Measurements from ENCODE around the gene APC2.

APC2 gene

DNA sequence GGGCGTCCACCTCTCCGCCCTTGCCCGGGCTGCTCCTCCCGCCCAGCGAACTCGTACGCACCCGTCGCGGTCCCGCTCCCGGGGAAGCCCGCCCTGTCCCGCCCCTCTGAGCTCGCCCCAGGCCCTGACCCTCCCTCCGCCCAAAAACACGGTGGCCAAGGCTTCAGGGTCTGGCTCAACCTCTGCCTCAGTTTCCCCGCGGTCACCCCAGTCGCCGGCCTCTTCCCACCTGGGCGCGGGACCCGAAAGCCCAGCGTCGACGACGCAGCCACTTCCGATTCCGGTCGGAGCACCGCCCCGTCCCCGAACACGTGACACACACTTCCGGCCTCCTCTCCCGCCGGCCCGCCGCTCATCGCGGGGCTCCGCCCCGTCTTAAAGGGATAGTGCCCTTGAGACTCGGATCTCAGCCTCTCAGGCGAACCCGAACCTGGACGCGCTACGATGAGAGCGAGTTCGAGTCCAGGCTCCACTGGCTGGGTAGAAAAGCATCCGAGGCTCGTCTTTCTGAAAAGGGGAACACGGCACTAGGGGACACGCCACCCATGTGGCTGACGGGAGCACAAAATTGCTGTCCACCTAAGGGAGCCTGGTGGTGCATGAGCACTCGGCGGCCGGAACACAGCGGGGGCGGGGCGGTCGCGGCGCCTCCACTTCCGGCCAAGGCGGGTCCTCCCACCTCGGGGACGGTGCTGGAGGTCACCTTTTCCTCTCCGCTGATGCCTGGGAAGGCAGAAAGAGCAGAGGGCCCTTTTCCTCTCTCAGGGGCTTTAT is 29.2 kb downstream of the APC2 start, which contains the start of gene C19orf25:
TSS of gene C19orf25 (minus strand) at position 282 of the 774 bp plus-strand sequence. CDS start 312 bp downstream, outside the sequence.
- DNase-seq (ENCODE audit: low spot score), result peak; percentile 94

DNA sequence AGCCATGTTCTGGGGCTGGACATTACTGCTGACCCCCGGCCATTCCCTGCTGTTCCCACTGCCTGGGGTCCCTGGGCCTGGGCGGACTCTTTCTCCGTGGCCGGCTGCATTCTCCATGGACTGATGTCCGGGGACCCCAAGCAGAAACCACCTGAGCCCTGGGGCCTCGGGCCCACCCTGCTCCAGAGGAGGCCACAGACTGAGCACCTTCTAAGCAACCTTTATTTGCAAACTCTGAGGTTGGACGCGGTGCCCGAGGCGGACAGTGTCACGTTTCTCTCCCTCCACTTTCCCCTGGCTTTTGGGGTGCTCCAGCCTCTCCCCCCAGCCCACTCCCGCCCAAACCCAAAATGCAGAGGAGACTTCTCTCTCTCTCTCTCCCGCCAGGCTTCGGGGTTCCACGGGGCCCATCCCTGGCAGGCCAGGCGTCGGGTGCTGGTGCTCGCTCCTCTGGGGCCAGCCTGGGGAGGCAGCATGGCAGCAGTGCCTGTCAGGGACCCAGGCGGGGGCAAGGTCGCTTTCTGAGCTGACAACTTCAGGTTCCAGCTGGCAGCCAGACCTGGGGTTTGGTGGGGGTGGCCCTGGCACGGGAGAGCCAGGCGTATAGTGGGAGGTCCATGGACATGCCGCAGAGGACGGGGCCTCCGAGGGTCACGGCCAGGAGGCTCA is 31.4 kb downstream of the APC2 start:
- DNase-seq (ENCODE audit: low spot score), result no peak

DNA sequence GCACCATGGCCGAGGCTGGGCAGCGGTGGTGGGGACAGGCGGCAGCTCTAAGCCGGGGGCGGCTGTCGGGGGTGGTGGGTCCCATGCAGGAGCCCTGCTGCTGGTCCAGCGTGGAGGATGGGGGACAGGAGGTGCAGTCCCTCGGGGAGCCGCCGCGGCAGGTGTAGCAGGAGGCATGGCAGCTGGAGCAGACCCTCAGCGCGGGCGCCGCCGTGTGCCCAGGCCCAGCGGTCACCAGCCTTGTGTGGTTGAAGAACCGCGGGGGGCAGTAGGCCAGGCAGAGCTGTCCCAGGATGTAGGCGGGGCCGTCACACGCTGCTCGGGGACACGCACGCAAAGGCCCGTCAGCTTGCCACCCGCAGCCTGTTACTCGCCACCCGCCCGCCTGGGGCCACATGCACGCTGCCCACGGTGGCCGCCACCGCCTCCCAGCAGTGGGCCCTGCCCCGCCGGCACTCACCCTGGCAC is 32.0 kb downstream of the APC2 start:
- no peak for DNase-seq (ENCODE audit: low spot score)

DNA sequence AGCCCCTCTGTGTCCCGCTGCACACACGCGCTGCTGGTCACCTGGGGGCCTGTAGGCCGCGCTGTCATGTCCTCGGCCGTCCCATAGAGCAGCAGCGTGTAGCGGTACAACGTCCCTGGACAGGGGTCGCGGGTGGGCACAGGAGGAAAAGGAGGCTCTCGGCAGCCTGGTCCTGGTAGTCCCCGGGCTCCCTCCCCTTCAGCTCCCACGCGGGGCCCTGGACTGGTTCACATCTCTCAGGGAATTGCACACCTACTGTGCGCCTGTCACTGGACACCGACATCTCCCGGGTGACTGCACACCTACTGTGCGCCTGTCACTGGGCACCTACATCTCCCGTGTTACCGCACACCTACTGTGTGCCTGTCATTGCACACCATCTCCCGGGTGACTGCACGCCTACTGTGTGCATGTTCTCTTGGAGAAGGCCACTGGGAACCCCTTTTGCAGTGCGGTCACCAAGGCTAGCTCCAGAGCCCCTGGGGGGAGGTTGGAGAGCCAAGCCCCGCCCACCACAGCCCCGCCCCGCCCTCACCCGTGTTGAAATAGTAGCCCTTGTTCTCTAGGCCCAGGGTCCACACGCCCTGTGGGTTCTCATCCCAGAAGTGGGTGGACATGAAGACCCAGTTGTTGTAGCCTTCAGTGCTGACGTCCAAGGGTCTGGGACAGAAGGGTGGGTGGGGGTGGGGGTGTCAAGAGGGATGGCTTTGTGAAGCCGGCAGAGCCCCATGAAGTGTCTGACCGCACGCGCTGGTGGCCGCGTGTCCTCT is 32.6 kb downstream of the APC2 start:
- DNase-seq (ENCODE audit: low spot score), result no peak

DNA sequence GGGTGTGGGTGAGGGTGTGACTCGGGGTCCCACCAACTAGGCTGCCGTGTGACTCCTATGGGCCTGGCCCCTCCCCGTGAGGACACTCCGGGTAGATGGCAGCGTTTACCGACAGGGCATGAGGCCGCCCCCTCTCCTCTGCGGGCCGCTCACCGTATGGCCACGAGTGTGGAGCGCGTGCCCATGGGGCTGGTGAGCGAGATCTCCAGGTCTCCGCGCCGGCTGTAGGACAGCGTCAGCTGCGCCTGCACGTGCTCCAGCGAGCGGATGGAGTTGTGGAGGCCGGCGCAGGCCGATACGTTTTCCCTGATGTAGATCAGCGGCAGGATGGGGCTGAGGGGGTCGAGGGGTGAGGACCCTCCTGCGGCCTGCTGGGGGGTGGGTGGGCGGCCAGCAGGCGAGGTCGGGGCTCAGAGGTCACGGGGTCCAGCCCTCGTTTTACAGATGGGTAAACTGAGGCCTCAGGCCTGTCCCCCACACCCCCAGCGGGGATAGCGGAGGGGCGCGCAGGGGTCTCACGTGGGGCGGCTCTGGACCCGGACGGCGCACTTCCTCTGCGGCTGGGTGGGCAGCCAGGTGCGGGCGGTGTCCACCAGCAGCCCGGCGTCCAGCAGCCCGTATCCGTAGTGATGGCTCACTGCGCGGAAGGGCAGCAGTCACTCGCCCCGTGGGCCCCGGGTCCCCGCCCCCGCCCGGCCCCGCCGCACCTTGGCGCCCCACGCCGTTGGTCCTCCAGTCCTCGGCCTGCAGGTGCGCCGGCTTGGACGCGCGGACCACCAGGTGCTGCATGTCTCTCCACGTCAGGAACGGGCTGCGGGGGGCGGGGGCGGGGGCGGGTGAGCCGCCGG is 33.4 kb downstream of the APC2 start:
- DNase-seq (ENCODE audit: low spot score), result no peak

DNA sequence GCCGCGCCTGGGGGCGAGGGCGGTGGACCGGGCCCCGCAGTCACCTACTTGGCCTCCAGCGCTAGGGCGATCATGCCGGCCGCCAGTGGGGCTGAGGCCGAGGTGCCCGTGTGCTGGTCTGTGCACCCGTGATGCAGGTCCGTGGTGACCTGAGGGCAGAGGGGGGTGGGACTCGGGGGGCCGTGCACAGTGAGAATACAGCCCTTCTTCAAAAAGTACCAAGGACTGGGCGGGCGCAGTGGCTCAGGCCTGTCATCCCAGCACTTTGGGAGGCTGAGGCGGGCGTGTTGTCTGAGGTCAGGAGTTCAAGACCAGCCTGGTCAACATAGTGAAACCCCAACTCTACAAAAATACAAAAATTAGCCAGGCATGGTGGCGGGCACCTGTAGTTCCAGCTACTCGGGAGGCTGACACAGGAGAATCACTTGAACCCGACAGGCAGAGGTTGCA is 34.1 kb downstream of the APC2 start:
- no peak for DNase-seq (ENCODE audit: low spot score)

DNA sequence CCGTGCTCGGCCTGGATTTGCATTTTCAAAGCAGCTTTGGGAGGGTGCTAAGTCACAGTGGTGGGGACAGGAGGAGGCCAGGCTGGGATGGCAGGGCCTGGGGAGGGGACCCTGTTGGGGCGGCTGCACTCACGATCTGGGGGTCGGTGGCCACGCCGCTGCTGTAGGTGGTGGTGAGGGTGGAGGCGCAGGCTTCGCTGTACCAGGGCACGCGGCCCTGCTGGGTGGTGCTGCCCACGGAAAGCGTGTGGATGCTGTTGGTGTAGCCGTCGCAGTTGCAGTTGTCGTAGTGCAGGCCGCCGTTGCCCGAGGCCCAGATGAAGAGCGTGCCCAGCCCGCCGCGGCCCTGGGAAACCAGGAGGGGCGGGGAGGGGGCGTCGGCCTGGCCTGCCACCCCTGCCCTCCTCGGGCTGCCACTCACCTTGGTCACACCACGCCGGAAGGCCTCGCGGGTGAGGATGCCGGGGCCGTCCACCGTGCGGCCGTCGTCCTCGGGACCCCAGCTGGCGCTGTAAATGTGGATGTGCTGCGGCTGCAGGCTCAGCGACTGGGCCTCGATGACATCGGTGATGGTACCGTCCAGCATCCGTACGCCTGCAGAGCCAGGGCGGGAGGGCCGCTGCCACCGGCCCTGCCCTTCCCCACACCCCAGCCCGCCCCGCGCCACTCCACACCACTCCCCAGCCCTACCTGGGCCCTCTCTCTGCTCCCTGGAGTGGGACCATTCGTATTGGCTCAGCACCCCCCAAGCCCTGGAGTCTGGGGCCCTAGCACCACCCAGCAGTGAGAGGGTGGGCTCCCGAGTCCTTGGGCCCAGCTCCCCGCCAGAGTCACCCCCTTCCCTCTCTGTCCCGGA is 37.0 kb downstream of the APC2 start:
- DNase-seq (ENCODE audit: low spot score), result no peak

DNA sequence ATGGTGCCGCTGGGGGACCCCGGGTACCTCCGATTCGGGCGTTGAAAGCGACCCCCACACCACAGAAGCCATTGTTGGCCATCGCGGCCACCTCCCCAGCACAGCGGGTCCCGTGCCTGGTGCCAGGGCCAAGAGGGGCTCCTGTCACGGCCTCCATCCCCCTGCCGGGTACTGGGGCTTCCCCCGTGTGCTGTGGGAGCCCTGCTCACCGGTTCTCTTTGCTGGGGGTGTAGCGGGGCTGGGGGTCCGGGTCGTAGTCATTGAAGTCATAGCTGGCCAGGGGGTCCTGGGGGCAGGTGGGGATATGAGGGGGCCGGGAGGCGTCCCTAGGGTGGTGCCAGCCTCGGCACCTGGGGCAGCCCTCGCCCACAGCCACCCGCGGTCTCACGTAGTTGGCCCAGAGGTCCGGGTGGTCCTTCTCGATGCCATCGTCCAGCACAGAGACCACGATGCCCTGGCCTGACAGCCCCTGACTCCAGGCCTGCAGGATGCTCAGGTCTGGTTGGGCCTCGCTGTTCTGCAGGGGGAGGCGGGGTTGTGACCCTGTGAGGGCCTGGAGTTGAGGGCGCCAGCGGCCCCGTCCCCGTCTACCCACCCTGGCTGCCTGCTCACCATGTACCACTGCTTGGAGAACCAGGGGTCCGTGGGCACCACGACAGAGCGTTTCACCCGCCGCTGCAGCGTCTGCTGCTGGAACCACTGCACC is 37.8 kb downstream of the APC2 start:
- no peak for DNase-seq (ENCODE audit: low spot score)

DNA sequence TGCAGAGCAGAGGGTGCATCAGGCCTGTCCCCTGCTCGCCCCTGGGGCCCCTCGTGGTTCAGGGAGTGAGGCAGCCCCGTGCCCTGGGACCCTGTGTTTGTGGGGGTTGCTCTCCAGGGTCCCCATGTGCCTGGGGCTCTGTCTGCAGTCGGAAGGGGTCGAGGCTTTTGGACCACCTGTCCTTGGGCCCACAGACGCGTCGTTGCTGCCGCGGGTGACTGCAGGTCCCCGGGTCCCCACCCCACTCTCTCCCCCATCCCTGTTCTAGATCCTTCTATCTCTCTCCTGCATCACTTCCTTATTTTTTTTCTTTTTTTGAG is 38.3 kb downstream of the APC2 start:
- no peak for DNase-seq (ENCODE audit: low spot score)

DNA sequence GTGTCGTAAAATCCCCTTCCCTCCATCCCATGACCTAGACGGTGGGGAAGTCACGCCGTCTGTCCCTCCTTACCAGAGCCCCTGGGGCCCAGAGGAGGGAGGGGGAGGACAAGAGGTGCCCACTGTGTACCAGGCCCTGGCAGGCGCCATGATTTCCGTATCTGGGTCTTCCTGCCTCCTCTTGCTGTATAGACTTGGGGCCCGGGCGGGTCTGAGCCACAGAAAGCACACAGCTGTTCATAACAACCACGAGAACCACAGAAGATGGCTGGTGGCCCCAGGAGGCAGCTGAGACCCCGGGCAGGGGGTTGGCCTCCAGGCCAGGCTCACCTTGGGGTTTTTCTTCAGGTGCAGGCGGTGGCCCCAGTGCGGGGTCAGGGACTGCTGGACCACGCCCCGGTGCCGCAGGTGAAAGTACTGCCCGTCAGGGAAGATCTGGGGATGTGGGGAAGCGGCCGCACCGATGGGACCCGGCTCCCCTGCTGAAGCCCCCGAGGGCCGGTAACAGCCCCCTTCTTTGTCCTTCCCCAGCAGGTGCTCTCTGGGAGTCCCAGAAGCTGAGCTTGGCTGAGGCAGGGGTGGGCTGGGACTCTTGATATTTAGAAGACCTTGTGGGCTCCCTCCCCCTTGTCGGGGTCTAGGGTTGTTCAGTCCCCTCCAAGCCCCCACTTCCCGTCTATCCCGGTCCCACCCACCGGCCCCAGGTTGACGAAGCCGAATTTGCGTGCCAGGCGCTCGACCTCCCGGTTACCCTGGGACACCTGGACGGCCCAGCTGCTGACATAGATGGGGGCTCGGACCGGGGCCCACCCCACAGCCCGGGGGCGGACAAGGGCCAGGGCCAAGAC is 39.8 kb downstream of the APC2 start:
- DNase-seq (ENCODE audit: low spot score), result no peak

DNA sequence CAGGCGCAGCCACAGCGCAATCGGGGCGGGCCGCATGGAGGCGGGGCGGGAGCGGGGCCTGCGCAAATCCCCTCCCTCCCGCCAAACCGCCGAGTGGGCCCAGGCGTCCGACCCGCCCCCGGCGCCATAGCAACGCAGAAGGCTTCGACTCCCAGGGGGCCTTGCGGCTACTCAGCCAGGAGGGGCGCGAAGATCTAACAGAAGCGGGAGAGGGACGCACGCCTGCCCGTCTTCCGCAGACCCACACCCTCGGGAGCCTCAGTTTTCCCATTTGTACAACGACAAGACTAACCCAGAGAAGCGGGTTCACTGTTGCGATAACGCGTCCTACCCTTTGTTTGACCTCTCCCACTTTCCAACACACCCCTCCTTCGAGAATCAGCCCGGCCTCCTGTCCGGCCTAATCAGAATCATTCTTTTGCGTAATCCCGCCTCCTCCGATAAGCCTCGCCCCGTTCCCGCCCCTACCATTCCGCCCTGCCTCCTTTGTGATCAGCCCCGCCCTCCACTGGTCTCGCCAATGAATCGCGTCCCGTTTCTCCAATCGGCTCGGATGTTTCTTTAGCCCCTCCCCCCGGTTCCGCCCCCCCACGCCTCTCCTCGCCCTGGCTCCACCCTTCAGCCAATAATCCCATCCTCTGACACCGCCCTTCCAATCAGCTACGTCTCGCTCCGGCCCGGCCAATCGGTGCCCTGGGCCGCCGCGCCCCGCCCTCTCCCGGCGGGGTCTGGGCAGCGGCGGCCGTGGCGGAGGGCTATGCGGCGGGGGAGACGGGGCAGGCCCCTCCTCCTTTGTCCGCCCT is 40.6 kb downstream of the APC2 start, which contains the start of gene PCSK4:
TSS of gene PCSK4 (minus strand) at position 40 of the 803 bp plus-strand sequence. CDS start at position 36, 4 bp downstream.
- DNase-seq (ENCODE audit: low spot score), result peak; percentile 98

DNA sequence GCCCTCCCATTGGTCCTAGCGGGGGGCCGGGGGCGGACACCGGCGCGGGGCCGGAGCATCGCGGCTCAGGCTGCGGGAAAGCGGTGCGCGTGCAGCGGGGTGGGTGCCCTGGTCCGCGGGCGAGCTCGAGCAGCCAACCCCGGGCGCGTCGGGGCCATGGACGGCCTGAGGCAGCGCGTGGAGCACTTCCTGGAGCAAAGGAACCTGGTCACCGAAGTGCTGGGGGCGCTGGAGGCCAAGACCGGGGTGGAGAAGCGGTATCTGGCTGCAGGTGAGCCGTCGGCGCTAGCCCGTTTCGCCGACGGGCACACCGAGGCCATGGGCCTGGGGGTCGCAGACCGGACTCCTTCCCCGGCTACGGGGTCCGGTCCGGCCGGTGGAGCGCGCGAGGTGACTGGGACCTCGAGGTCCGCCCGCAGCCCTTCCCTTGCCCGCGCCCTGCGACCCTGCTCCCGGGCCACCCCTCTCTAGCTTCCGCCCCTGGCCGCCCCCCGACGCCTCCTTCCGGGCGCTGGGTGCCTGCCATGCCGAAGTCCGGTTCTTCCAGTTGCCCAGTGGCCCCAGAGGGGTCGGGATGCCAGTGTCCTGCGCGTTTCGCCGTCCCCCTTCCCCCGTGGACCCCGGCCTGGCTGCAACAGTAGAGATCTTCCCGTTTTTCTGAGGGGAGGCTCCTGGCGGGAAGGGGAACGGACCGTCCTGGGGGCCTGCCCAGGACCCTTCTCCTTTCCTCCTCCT is 41.4 kb downstream of the APC2 start, which contains the start of gene REEP6:
TSS of gene REEP6 (plus strand) at position 68 of the 735 bp plus-strand sequence. CDS start at position 157, 89 bp downstream.
- DNase-seq (ENCODE audit: low spot score), result no peak

DNA sequence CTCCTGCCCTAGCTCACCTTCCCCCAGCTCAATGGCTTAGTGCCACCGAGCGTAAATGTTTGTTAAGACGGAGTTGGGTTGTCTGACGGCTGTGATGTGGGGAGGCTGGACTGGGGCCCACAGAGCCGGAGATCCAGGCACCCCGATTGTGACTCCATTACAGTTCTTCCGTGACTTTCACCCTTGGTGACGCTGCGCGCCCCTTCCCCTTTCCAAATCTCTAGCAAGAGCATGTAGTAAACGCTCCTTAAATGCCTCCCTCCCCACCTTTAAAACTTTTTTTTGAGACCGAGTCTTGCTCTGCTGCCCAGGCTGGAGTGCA is 41.9 kb downstream of the APC2 start:
- DNase-seq (ENCODE audit: low spot score), result no peak

DNA sequence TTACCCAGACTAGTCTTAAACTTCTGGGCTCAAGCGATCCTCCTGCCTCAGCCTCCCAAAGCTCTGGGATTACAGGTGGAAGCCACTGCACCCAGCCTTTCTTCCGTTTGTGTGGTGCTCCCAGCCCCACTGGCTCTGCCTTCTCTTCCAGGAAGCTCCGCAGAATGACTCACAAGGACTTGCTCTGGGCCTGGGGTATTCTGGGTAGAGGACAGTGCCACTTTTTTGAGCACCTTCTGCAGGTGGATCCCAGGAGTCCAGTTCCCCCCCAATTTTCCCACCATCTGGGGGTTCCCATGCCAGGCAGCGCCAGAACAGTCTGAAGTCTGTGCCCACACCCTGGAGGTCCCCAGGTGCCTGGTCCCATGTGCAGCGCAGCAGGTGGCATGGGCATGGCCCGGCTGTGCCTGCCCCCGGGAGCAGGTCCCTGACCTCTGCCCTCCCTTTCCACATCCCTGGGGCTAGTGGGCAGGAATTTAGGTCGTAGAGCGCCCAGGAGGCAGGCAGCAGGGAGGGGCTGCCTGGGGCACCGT is 42.6 kb downstream of the APC2 start:
- DNase-seq (ENCODE audit: low spot score), result no peak

DNA sequence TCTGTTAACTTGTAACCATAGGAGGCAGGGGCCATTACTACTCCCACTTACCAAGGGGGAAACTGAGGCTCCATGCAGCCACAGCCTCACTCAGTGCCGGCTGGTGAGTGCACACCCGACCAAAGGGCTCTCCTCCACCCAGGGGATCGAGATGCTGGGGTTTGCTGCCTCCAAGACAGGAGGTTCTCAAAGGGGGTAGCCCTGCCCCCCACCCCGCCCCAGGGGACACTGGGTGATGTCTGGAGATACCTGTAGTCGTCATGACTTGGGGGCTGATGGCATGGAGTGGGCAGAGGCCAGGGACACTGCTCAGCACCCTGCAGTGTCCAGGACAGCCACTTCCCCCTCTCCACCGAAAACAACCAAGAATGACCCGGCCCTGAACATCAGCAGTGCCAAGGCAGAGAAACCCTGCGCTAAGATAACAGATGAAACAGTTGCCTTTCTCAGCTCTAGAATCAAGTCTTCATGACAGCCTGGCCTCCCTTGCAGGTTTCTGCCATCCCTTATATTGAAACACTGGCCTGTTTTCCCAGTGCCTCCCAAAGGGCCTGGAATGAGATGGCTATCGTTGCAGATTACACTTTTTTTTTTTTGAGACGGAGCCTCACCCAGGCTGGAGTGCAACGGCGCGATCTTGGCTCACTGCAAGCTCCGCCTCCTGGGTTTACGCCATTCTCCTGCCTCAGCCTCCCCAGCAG is 44.3 kb downstream of the APC2 start:
- DNase-seq (ENCODE audit: low spot score), result no peak

DNA sequence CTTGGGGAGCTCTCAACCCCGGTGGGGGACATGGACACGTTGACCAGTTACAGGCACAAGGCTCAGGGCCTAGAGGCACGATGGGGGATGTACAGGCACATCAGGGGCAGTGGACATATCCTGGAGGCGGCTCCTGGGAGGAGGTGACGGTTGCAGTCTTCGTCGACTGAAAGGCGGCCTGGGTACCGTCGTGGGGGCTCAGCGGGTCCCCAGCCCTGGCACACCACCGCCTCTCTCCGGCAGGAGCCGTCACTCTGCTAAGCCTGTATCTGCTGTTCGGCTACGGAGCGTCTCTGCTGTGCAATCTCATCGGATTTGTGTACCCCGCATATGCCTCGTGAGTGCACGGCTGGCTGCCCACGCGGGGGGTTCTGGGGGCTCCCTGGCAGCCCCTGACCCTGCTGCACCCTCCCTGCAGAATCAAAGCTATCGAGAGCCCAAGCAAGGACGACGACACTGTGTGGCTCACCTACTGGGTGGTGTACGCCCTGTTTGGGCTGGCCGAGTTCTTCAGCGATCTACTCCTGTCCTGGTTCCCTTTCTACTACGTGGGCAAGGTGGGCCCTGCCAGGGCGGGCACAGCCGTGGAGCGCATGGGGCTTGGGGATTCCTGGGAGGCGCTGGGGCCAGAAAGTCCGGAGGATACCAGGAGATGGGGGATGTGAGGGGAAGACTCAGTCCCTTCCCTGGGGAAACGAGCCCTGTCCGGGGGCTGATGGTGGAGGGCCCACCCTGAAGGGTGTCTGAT is 45.3 kb downstream of the APC2 start:
- DNase-seq (ENCODE audit: low spot score), result no peak

Measured in LoVo (cell line).